Astrocyte of the cerebellum (primary cell): ENCODE data around the gene OR10J4.
"Not testable (repeated sequence)": the region's sequence is repeated elsewhere in the genome, so short reads cannot be mapped to it uniquely, and the experiment has no call there.

Source experiments
- DNase-seq: peaks from one replicate; pipeline ENCODE4 v3.0.0-alpha.2; 2011; ENCODE audit warnings: low read depth
- H3K4me3 ChIP-seq: 2 replicates; pipeline ENCODE4 v1.5.1; 2011; ENCODE audit warnings: mild to moderate bottlenecking, low read depth, low read length, moderate library complexity
- CTCF ChIP-seq: IDR thresholded peaks from 2 replicates; pipeline ENCODE4 v1.5.1; 2012; ENCODE audit warnings: low read length, low read depth, moderate library complexity, mild to moderate bottlenecking; ENCODE audit errors: missing control alignments
- in situ Hi-C: cut with HindIII; loops from 2 replicates; pipeline ENCODE4 v1.10.0; 2017; ENCODE audit warnings: low sequenced_read_pairs

Gene OR10J4

GRCh38 chr1:159448181-159448580, 16.2 kb downstream of the OR10J4 start:
- in situ Hi-C loops = no loop called here
- TF ChIP-seq CTCF = no peak
- H3K4me3 ChIP-seq = no peak overlapping the region
- no peak for DNase-seq

GRCh38 chr1:159449605-159450004, 17.6 kb downstream of the OR10J4 start:
- DNase-seq, H3K4me3 ChIP-seq, in situ Hi-C loops: not testable (repeated sequence)

DNA sequence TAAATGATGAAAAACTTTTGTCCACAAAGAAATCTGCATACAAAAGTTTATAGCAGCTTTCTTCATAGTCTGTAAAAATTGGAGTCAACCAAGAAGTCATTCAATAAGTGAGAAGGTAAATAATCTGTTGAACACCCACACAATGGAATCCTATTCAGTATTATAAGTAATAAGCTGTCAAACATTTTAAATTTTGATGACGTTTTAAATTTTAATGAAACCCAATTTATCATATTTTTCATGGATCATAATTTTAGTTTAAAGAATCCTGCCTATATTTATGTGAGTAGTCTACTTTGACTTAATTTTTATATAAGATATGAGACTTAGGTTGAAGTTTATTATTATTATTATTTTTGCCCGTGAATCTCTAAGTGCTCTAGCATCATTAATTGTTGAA, 27.5 kb downstream of the OR10J4 start:
- in situ Hi-C loops = no loop called here
- no peak for DNase-seq
- TF ChIP-seq CTCF = no peak
- H3K4me3 ChIP-seq = no peak overlapping the region

GRCh38 chr1:159465191-159465603, 33.2 kb downstream of the OR10J4 start:
- in situ Hi-C loops = no loop called here
- DNase-seq = no peak
- no peak for TF ChIP-seq CTCF
- H3K4me3 ChIP-seq = no peak overlapping the region

GRCh38 chr1:159468321-159468720, 36.3 kb downstream of the OR10J4 start:
- no peak for TF ChIP-seq CTCF
- in situ Hi-C loops = no loop called here
- H3K4me3 ChIP-seq = no peak overlapping the region
- no peak for DNase-seq

DNA sequence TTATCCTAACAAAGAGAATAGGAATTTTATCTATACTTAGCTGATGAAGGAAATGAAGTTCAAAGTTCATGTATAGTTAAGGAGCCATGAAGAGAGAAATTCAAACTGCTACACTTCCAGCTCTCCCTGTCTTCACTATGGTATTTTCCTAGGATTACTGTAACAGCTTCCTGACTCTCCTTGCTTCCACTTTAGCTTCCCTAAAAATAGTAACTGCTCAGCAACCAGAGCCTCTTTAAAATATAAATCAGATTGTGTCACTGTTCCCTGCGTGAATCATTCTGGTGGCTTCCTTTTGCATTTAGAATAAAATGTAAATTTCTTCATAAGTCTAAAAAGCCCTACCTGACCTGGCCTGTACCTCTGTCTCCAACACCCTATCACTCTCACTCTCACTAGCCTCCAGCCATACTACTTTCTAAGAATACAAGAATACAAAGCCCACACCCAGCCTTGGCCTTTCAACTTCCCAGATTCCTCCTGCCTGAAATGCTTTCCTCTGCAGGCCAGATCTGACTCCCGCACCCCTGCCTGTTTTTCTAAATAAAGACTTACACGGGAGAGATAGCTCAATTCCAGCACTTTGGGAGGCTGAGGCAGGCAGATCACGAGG, 38.0 kb downstream of the OR10J4 start:
- no peak for TF ChIP-seq CTCF
- in situ Hi-C loops = no loop called here
- no peak overlapping the region for H3K4me3 ChIP-seq
- DNase-seq = no peak

GRCh38 chr1:159473335-159473734, 41.3 kb downstream of the OR10J4 start:
- H3K4me3 ChIP-seq = no peak overlapping the region
- DNase-seq = no peak
- TF ChIP-seq CTCF = no peak
- in situ Hi-C loops = no loop called here
